ENCODE measurements around the gene FBH1. TPM values are rescaled to one million over a fixed set of nuclear protein-coding genes. Genes with fewer than 3 reads are reported as not detected.

Gene FBH1
- total RNA-seq, 1 experiment from 2014 or later = 84.0 TPM

- no peaks in the 10 kb centered on the region for H3K9me3 ChIP-seq (ENCODE audit: low read depth, low read length, poor library complexity, severe bottlenecking)
- H3K4me1 ChIP-seq (ENCODE audit: insufficient read depth, low read length, poor library complexity, severe bottlenecking) = peaks cover 11% of the 10 kb centered on the region
- TF ChIP-seq EZH2 (IDR thresholded peaks at IDR 0.05; ENCODE audit: borderline replicate concordance, low read depth, low read length, poor library complexity, severe bottlenecking) = no peak
- TF ChIP-seq, protein P1, sequence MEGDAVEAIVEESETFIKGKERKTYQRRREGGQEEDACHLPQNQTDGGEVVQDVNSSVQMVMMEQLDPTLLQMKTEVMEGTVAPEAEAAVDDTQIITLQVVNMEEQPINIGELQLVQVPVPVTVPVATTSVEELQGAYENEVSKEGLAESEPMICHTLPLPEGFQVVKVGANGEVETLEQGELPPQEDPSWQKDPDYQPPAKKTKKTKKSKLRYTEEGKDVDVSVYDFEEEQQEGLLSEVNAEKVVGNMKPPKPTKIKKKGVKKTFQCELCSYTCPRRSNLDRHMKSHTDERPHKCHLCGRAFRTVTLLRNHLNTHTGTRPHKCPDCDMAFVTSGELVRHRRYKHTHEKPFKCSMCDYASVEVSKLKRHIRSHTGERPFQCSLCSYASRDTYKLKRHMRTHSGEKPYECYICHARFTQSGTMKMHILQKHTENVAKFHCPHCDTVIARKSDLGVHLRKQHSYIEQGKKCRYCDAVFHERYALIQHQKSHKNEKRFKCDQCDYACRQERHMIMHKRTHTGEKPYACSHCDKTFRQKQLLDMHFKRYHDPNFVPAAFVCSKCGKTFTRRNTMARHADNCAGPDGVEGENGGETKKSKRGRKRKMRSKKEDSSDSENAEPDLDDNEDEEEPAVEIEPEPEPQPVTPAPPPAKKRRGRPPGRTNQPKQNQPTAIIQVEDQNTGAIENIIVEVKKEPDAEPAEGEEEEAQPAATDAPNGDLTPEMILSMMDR (conservative IDR thresholded peaks at IDR 0.05; ENCODE audit: low read depth, low read length) = peak; percentile 16; the same call in 1 of the 2 replicates
- H3K36me3 ChIP-seq (ENCODE audit: insufficient read depth, low read length, poor library complexity, severe bottlenecking) = peaks cover 40% of the 10 kb centered on the region
- H3K27me3 ChIP-seq (replicated peaks; ENCODE audit: insufficient read depth, low read depth, low read length, poor library complexity) = no peaks in the 10 kb centered on the region
- H3K27ac ChIP-seq (ENCODE audit: low read depth, low read length, poor library complexity, severe bottlenecking) = peak overlapping the region; percentile 91
- peak; percentile 37 for DNase-seq (ENCODE audit: low spot score)
- peak overlapping the region; percentile 94 for H3K4me3 ChIP-seq (ENCODE audit: low read depth, low read length, poor library complexity, severe bottlenecking)
- intact Hi-C loops (cut with micrococcal nuclease; ENCODE audit: unreplicated experiment) = no loop called here
- ChIA-PET POLR2A (ENCODE audit: low non-redundant PET) (interaction anchor here (0.6 kb wide), 2 partner anchors 75 to 89 kb away, joined by 3 to 5 read pairs; no protein-coding TSS in a partner anchor), CTCF (interaction anchor here (0.6 kb wide), 1 partner anchor 75 kb away, joined by 3 read pairs; no protein-coding TSS in a partner anchor)
- no TSS peak for BruUV-seq (replicated peaks)
Measured at GRCh38 chr10:5888843-5889623, 1.0 kb upstream of the FBH1 start.

DNA sequence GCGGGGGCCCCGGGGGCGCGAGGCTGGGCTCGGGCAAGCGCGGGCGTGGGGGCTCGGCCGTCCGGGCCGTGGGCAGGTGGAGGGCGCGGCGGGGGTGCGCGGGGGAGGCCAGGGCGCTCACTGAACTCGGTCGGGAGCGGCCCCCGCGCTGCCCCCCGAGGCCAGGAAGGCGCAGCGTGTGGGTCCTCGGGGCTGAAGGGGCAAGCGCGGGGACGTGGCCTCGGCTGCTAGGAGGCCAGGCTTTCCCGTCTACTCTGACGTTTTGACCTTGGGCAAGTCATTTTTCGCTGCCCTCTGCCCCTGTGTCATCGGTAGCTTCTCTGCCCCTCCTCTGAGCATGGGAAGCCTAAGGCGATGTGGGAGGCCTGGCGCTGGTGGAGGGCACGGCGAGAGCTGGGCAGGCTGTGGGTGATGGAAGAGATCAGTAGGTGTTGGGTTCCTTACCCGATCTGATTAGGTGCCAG lies 441 bp downstream of the FBH1 start:
- ChIA-PET POLR2A (ENCODE audit: low non-redundant PET) (interaction anchor here (0.5 to 0.7 kb wide), 3 partner anchors 75 to 1519 kb away, joined by 3 to 4 read pairs (median 3); no protein-coding TSS in a partner anchor), CTCF (interaction anchor here (0.5 to 0.9 kb wide), 2 partner anchors 199 to 261 kb away, joined by 5 to 6 read pairs; no protein-coding TSS in a partner anchor)
- Histone ChIP-seq H3K4me3 (ENCODE audit: low read depth, low read length, poor library complexity, severe bottlenecking) (peak overlapping the region; percentile 94), H3K9me3 (ENCODE audit: low read depth, low read length, poor library complexity, severe bottlenecking) (no peaks in the 10 kb centered on the region), H3K27me3 (replicated peaks; ENCODE audit: insufficient read depth, low read depth, low read length, poor library complexity) (no peaks in the 10 kb centered on the region), H3K36me3 (ENCODE audit: insufficient read depth, low read length, poor library complexity, severe bottlenecking) (peaks cover 42% of the 10 kb centered on the region), H3K4me1 (ENCODE audit: insufficient read depth, low read length, poor library complexity, severe bottlenecking) (peaks cover 11% of the 10 kb centered on the region), H3K27ac (ENCODE audit: low read depth, low read length, poor library complexity, severe bottlenecking) (peak overlapping the region; percentile 91)
- DNase-seq (ENCODE audit: low spot score) = peak; percentile 5
- BruUV-seq (replicated peaks) = no TSS peak
- intact Hi-C loops (cut with micrococcal nuclease; ENCODE audit: unreplicated experiment) = no loop called here
- TF ChIP-seq, protein P1 (conservative IDR thresholded peaks at IDR 0.05; ENCODE audit: low read depth, low read length) = no peak
- TF ChIP-seq EZH2 (IDR thresholded peaks at IDR 0.05; ENCODE audit: borderline replicate concordance, low read depth, low read length, poor library complexity, severe bottlenecking) = no peak

- intact Hi-C loops (cut with micrococcal nuclease; ENCODE audit: unreplicated experiment) = no loop called here
- POLR2A ChIA-PET (ENCODE audit: low non-redundant PET) = no interaction called here
- Histone ChIP-seq H3K27me3 (replicated peaks; ENCODE audit: insufficient read depth, low read depth, low read length, poor library complexity) (no peaks in the 10 kb centered on the region), H3K36me3 (ENCODE audit: insufficient read depth, low read length, poor library complexity, severe bottlenecking) (peaks cover 42% of the 10 kb centered on the region), H3K9me3 (ENCODE audit: low read depth, low read length, poor library complexity, severe bottlenecking) (no peaks in the 10 kb centered on the region), H3K27ac (ENCODE audit: low read depth, low read length, poor library complexity, severe bottlenecking) (peak overlapping the region; percentile 91), H3K4me1 (ENCODE audit: insufficient read depth, low read length, poor library complexity, severe bottlenecking) (peaks cover 11% of the 10 kb centered on the region), H3K4me3 (ENCODE audit: low read depth, low read length, poor library complexity, severe bottlenecking) (peak overlapping the region; percentile 94)
- CTCF ChIA-PET = interaction anchor here (0.5 kb wide), 1 partner anchor 261 kb away, joined by 5 read pairs; no protein-coding TSS in a partner anchor
- no TSS peak for BruUV-seq (replicated peaks)
- TF ChIP-seq, protein P1 (conservative IDR thresholded peaks at IDR 0.05; ENCODE audit: low read depth, low read length) = no peak
- TF ChIP-seq EZH2 (IDR thresholded peaks at IDR 0.05; ENCODE audit: borderline replicate concordance, low read depth, low read length, poor library complexity, severe bottlenecking) = no peak
- DNase-seq (ENCODE audit: low spot score) = no peak
Measured at GRCh38 chr10:5891009-5891408, 966 bp downstream of the FBH1 start.
